HG03066 (cell line): ENCODE results near the gene TBCD.
"Not testable (repeated sequence)": the region's sequence is repeated elsewhere in the genome, so short reads cannot be mapped to it uniquely, and the experiment has no call there.

ENCODE experiments used
- ATAC-seq: cut with Tn5 transposase; IDR thresholded peaks from one replicate; pipeline ENCODE4 v1.9.1; 2021; ENCODE audit warnings: low read depth; ENCODE audit not compliant: unreplicated experiment

The TBCD gene

DNA sequence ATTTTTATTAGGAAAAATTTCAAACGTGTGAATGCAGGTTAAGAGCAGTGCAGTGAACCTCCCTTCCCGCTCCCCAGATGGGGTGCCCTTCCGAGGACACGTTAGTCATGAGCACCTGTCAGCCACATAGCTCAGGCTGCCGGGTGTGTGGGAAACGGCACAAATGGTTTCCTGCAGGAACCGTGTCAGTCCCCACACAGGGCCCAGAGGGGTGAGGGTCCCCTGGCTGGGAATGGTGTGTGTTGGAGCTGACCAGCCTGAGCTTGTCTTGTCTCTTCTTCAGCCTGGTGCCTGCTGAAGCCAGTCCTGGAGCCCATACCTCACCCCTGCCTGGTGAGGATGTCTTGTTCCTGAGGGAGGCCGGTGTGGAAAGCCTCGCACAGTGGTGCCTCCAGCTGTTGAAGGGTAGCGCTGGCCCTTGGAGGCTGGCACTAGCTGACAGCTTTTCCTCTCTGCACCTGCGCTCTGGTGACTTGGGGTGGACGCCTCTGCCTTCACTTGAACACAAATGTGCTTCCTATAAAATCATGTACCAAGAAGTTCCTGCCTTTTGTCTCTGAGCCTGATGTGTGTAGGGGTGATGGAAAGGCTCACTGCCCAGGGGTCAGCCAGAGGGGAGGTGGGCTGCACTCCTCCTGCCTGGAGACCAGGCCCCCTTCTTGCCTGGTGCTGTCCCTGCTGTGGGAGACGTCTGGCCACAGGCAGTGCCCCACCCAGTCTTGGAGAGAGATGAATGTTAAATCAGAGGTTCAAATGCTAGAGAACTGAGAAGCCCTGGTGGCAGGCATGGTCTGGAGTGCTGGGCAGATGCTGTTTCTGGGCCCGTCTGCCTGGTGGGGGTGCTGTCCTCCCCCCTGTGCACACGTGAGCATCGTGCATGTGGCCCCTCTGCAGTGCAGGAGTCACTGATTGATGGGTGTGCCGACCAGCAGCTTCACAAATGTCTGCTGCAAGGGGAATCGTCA, 190.6 kb downstream of the TBCD start:
- ATAC-seq: no peak

GRCh38 chr17:82943339-82943738, 191.5 kb downstream of the TBCD start:
- no peak for ATAC-seq

DNA sequence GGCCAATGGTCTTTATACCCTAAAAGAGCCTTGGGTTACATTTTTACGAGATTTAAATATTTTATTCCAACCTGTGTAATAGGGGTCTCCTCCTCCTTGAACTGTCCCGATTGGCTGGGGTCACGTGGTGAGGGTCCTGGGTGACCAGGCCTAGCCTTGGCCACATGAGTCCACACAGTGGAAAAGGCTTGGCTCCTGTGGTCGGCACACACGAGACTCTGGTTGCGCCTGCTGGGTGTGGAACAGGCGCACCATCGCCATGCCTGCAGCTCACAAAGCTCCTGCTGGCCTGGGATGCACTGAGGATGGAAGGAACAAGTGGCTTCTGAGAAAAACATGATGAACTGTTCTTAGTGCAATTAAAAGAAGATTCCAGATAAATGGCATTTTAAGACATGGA, 191.9 kb downstream of the TBCD start:
- no peak for ATAC-seq

- ATAC-seq: no peak
Observed at GRCh38 chr17:82944990-82945389, 193.1 kb downstream of the TBCD start.

GRCh38 chr17:82946081-82946480, 194.2 kb downstream of the TBCD start:
- no peak for ATAC-seq

DNA sequence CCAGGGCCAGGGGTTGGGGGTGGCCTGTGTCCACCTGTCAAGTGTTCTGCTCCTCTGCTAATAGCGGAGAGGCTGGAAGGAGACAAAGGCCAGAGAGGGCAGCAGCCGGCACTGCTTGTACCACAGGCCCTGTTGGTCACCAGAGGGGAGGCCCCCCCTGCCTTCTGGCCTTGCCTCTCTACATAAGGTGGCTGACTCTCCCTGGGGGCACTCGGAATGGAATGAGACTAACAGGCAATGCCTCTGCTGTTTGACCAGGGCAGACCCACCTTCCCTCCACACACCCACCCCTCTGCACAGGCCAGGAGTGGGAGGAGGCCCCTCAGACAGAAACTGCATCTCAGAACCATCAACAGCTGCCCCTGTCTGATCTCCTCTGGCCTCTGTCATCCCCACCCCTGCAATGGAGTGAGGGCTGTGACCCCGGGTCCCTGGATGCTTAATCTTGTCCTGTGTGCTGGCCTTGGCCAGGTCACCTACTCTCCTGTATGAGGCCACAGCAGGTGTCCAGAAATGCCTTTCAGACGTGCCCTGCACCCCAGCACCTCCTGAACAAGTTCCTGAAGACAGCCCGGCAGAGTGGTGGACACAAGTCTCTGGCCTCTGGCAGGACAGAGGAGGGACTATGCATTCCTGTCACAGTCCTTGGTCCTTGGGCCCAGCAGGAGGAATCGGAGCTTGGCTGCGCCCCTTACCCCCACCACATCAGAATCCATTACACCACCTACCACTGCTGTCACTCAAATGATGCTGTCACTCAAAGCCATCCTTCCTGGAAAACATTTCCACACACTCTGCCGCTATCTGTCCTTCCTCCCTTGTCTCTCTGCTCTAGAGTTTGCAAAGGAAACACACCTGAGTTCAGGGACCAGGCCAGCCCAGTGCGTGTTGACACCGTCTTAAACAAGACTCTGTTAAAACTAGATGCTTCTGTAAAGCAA, 195.5 kb downstream of the TBCD start:
- no peak for ATAC-seq

- ATAC-seq: no peak
Observed at GRCh38 chr17:82948081-82948511, 196.2 kb downstream of the TBCD start.

DNA sequence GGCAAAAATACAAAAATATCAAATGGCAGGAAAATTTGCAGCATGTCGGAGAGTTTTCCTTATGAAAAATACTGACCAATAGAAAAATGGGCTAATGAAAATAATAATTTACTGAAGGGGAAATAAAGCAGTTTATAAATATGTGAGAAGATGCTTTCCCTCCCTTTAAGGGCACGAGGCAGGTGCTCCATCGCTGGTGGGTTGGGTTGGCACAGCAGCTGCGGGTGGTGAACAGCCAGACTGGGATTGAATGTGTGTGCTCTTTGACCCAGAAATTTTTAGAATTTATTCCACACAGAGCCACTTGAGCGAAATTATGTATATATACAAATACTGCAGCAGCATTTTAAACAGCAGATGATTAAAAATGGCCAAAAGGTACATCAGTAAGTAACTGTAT, 197.1 kb downstream of the TBCD start:
- ATAC-seq: no peak

DNA sequence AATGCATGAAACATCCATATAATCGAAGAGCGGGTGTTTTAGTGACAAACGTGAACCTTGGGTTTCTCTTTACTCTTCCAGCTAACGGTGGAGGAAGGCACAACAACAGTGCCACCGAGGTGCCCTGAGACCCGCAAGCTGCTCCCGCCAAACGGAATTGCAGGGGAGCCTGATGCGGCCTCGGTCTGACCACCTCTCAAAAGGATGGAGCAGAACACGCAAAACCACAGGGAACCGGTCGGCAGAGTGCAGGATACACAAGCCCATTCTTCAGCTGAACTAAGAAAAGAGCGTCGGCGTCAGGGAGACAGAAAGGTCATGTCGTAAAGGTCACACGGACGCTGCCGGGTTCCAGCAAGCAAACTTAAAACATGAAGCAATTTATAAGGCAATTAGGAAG, 197.5 kb downstream of the TBCD start:
- no peak for ATAC-seq

- ATAC-seq: no peak
Observed at GRCh38 chr17:82949984-82950383, 198.1 kb downstream of the TBCD start.

- ATAC-seq: no peak
Observed at GRCh38 chr17:82950525-82951102, 198.7 kb downstream of the TBCD start.

DNA sequence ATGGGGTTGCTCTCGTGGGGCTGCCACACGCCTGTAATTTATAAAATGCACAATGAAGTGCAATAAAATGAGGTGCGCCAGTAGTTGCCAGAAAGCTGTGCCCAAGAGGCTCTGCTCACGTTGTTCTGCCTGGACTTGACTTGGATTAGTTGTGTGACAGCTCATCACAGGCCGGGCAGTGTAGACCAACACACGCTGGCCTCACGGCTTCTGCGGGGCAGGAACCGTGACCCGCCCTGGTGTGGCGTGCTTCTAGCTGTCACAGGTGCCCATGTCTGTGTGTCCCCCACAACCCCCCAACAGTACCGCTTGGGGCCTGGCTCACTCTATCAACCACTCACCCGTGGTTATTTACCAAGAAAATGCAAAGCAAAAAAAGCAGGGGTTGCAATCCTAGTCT, 200.2 kb downstream of the TBCD start:
- no peak for ATAC-seq

DNA sequence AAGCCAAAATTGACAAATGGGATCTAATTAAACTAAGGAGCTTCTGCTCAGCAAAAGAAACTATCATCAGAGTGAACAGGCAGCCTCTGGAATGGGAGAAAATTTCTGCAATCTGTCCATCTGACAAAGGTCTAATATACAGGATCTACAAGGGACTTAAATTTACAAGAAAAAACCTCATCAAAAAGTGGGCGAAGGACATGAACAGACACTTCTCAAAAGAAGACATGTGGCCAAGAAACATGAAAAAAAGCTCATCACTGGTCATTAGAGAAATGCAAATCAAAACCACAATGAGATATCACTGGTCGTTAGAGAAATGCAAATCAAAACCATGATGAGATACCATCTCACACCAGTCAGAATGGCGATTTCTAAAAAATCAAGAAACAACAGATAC, 203.2 kb downstream of the TBCD start:
- ATAC-seq: not testable (repeated sequence)

GRCh38 chr17:82955627-82956026, 203.8 kb downstream of the TBCD start:
- not testable (repeated sequence) for ATAC-seq

DNA sequence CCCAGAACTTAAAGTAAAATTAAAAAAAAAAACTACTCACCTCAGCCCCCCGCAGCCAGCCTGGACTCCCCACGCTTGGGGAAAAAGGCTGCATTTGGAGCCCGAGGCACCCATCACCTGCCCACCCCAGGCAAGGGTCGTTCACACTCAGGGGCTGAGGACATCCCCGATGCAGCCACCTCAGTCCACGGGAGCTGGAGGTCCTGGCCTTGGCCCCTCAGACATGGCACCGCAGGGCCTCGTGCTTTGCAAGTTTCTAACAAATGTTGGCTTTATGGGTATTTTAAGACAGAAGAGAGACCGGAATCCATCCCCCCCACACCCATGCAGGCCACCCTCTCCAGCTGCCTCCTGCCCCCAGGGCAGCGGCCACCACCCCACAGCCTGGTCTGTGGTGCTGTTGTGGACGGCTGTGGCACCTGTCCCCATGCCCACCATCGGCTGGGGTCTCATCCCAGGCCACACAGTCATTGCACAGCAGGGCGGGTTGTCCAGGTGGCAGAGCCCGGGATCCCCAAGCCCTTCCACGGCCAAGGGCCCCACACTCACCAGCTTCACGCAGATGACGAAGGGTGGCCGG, 204.4 kb downstream of the TBCD start:
- no peak for ATAC-seq

DNA sequence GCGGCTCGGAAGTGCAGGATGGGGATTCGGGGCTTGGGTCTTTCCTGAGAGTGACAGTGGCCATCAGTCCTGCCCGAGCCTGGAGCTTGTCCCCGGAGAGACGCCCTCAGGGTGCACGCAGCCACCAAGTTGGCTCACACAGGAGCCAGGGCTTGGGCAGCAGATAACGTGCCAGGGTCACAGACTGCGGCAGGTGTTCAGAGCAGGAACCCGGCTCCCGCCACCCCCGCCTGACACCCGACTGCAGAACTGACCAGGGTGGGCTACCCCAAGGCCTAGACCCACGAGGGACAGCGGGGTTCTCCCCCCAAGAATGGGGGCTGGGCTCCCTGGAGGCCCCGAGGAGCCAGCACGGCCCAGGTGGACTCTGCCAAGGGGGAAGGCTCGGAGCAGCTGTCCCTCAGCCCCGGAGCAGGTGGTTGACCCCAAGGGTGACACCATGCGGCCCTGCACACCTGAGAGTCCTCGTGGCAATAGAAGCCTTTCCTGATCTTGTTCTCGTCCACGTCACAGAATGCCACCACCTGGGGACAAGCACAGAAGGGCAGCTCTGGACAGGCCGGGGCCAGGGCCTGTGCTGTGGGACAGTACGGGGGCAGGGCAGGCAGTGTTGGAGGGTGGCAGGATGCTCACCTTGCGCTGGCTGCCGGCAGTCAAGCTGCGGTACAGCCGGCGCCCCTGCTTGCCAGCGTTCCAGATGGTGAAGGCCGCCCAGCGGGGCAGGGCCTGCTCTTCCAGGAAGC, 205.0 kb downstream of the TBCD start:
- ATAC-seq: no peak

GRCh38 chr17:82957469-82957795, 205.6 kb downstream of the TBCD start:
- ATAC-seq: no peak

- ATAC-seq: no peak
Observed at GRCh38 chr17:82957961-82958561, 206.2 kb downstream of the TBCD start.

- ATAC-seq: no peak
Observed at GRCh38 chr17:82959242-82959930, 207.5 kb downstream of the TBCD start.
